GM13976 (cell line): ENCODE data around the gene RC3H2.

Experiments
- DNase-seq: peaks from one replicate; pipeline ENCODE4 v3.0.0; 2012; ENCODE audit warnings: low spot score
- in situ Hi-C: fragments of 300-500 bp; cut with MboI; formaldehyde crosslinking; loops from one replicate; pipeline ENCODE4 v1.12.0; 2022; ENCODE audit warnings: low sequenced_read_pairs, mixed read lengths, inconsistent platforms; ENCODE audit not compliant: unreplicated experiment
- TF ChIP-seq, protein P1 (sequence below): IDR thresholded peaks from 2 replicates; pipeline ENCODE4 v1.5.1; 2012; ENCODE audit warnings: borderline replicate concordance, mild to moderate bottlenecking; ENCODE audit not compliant: insufficient read depth; ENCODE audit errors: extremely low read depth, missing control alignments, control extremely low read depth

Gene RC3H2

DNA sequence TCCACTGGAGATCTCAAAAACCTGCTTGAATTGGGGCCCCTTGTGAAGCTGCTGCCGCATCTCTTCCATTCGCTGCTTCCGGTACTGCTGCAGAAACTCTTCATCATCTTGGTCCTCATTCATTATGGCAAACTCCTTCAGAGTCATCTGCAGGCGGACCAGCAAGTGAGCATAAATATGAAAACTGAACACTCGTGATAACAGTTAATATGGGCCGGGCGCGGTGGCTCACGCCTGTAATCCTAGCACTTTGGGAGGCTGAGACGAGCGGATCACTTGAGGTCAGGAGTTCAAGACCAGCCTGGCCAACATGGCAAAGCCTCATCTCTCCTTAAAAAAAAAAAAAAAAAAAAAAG lies 84.7 kb downstream of the RC3H2 start:
- no peak for DNase-seq
- TF ChIP-seq, protein P1, sequence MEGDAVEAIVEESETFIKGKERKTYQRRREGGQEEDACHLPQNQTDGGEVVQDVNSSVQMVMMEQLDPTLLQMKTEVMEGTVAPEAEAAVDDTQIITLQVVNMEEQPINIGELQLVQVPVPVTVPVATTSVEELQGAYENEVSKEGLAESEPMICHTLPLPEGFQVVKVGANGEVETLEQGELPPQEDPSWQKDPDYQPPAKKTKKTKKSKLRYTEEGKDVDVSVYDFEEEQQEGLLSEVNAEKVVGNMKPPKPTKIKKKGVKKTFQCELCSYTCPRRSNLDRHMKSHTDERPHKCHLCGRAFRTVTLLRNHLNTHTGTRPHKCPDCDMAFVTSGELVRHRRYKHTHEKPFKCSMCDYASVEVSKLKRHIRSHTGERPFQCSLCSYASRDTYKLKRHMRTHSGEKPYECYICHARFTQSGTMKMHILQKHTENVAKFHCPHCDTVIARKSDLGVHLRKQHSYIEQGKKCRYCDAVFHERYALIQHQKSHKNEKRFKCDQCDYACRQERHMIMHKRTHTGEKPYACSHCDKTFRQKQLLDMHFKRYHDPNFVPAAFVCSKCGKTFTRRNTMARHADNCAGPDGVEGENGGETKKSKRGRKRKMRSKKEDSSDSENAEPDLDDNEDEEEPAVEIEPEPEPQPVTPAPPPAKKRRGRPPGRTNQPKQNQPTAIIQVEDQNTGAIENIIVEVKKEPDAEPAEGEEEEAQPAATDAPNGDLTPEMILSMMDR, result no peak
- in situ Hi-C loops, result no loop called here

DNA sequence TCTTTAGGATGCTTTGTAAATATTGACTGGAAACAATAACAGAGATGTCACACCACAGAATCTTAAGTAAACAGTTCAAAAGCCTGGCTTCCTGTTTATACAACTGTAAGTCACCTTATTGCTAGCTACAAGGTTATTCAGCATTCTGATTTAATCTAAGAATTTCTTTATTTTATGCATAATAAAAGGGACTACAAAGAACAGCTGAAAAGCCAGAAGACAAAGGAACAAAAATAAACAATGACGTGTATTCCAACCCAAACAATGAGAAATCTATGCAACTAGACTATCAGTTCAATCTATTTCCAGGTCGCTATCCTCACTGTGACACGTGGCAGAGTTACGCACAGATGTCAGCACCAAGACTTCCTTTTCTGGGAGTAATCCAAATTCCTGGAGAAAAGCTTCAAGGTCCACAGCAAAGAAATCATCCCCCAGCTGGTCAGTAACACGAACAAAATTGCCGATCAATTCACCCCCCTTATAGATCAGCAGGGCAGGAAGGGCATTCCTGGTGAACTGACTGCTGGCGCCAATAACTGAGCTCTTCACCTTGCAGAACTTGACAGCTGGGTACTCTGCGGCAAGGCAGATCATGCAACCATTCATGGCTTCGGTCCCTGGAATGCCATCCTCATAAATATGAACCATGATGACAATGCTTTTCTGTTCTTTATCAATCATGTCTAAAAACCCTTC lies 85.2 kb downstream of the RC3H2 start:
- in situ Hi-C loops, result loop anchor here (10.0 kb wide), 2 partner anchors 355 to 695 kb away; no protein-coding TSS in a partner anchor
- TF ChIP-seq, protein P1, result no peak
- no peak for DNase-seq

DNA sequence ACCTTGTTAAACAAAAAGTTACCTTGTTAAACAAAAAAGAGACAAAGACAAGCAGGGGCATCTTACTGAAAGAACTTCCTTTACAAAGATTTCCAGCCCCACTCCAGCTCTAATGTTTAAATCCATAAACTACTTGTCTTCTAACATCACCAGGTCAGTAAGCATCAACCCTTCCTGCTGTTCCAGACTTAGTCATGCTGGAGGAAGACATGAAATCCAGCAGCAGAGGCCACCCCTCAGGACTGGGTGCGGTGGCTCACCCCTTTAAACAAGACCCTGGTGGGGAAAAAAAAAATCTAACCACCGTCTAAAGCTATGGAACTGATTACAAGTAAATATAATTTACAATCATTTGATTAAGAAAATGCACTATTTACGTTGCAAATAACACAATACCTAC lies 85.8 kb downstream of the RC3H2 start:
- no peak for DNase-seq
- TF ChIP-seq, protein P1, result no peak
- in situ Hi-C loops, result loop anchor here (10.0 kb wide), 2 partner anchors 355 to 695 kb away; no protein-coding TSS in a partner anchor

DNA sequence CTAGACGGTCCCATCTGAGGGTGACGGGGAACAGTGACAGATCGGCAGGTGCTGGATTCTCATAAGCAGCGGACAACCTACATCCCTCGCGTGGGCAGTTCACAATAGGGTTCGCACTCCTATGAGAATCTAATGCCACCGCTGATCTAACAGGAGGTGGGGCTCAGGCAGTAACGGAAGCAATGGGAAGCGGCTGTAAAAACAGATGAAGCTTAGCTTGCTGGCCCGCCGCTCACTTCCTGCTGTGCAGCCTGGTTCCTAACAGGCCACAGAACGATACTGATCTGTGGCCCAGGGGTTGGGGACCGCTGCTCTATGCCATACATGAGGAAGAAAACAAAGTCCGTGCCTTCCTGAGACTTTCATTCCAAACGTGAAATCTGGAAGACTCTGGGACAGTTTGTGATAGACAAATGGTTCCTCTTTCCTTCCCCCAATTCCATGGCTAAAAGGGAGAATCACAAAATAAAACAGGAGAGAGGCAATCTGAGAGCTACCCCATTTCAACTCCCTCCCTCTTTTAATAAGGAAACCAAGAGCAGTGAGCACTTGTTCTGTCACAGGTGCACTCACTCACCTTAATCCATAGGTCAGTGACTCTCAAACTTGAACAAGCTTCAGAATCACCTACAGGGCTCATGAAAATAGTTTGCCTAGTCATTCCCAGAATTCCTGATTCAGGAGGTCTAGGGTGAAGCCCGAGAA lies 88.8 kb downstream of the RC3H2 start:
- TF ChIP-seq, protein P1, result no peak
- in situ Hi-C loops, result loop anchor here (10.0 kb wide), 2 partner anchors 352 to 692 kb away; no protein-coding TSS in a partner anchor
- DNase-seq, result no peak

DNA sequence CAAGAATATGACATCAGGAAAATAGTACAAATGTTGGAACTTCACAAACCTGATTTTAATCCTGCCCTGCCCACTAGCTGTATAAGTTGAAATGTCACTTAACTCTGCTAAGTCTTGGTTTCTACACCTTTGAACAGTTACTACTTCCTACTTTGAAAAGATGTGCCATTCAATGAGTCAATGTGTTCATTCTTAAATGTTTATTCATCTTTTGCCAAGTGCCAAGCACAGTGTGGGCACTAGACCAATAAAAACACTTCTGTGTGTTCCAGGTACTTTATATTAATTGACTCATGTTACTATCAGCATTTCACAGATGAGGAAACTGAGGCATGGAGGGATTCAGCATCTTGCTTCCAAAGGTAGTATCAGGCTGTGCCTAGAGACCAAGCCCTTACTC lies 89.6 kb downstream of the RC3H2 start:
- DNase-seq, result no peak
- TF ChIP-seq, protein P1, result no peak
- in situ Hi-C loops, result loop anchor here (10.0 kb wide), 2 partner anchors 351 to 691 kb away; no protein-coding TSS in a partner anchor

DNA sequence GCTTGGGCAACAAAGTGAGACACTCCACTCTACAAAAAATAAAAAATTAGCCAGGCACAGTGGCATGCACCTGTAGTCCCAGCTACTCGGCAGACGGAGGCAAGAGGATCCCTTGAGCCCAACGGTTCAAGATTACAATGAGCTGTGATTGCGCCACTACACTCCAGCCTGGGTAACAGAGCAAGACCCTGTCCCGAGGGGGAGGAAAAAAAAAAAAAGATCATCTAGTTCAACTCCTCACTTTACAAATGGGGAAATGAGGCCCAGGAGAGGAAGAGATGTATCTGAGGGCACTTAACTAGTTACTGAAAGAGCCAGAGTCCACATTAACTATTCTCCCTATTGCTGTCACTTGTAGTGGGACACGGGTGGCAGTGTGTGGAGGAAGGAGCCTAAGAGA lies 90.6 kb downstream of the RC3H2 start:
- TF ChIP-seq, protein P1, result no peak
- no peak for DNase-seq
- in situ Hi-C loops, result loop anchor here (10.0 kb wide), 2 partner anchors 350 to 690 kb away; no protein-coding TSS in a partner anchor
